Measurements from ENCODE around the gene KAT7. TPM values are rescaled to one million over a fixed set of nuclear protein-coding genes. Genes with fewer than 3 reads are reported as not detected.

The KAT7 gene
- total and polyA plus RNA-seq, 2 of the 8 experiments (the other 6 are each of a cell fraction or from before 2014, with no cell fraction given): 90.9 to 139 TPM

DNA sequence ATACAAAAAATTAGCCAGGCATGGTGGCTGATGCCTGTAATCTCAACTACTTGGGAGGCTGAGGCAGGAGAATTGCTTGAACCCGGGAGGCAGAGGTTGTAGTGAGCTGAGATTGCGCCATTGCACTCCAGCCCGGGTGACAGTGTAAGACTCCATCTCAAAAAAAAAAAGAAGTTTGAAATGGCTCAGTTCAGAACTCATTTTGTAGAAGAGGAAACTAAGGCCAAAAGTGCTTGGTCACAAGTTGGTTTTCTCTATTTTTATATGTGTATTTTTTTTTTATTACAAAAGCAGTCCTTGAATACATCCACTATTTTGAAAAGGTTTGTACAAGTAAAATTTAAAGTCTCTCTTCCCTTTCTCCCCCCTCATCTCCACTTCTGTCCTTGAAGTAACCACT, 53.9 kb downstream of the KAT7 start:
- POLR2A ChIA-PET (ENCODE audit: partially characterized antibody): interaction anchor here (0.6 kb wide), 1 partner anchor 7 kb away, joined by 3 read pairs; no protein-coding TSS in a partner anchor
- H2BK5ac ChIP-seq (ENCODE audit: low read depth, low read length): no peak overlapping the region
- no peak overlapping the region for H2BK12ac ChIP-seq (ENCODE audit: low read depth, low read length)
- no peak overlapping the region for H2AFZ ChIP-seq (ENCODE audit: low read length)
- H2BK120ac ChIP-seq (replicated peaks; ENCODE audit: low read depth, low read length): no peak overlapping the region
- H3K4me2 ChIP-seq (ENCODE audit: insufficient read depth in 1 of 2, low read depth in 2 of 2, low read length in 2 of 2): no peak overlapping the region
- H3K36me3 ChIP-seq (ENCODE audit: control insufficient read depth in 2 of 4, insufficient read depth in 4 of 4, low read length in 3 of 4): no peaks in the 10 kb centered on the region; a peak in 1 of 8 replicates
- H4K20me1 ChIP-seq (replicated peaks in 1 of 2; ENCODE audit: control insufficient read depth in 1 of 2, insufficient read depth in 2 of 2, low read length in 2 of 2): peaks cover 4 to 10% of the 10 kb centered on the region in 2 experiments
- no peaks in the 10 kb centered on the region for H3K79me2 ChIP-seq (ENCODE audit: control insufficient read depth in 1 of 2, insufficient read depth in 2 of 2, low read length in 2 of 2)
- 98% methylated on average over 3 of the region's 3 CpGs; no CpG with 5 or more reads in 1 of the 2 experiments for WGBS, 2 experiments (ENCODE audit: extremely low coverage in 1 of 2, insufficient coverage in 1 of 2, insufficient read length in 1 of 2, insufficient replicate concordance in 2 of 2, low coverage in 1 of 2, low lambda C conversion rate in 2 of 2, missing lambda C conversion rate in 1 of 2)
- no peak overlapping the region for H3K23ac ChIP-seq (ENCODE audit: insufficient read length)
- CTCF ChIA-PET (ENCODE audit: partially characterized antibody): interaction anchor here (26.5 kb wide), 1 partner anchor 149 kb away, joined by 547 read pairs; the partner anchor contains the start of gene DLX3
- no peak overlapping the region for H3K4me3 ChIP-seq (ENCODE audit: extremely low read depth in 1 of 4, insufficient read depth in 2 of 4, low read depth in 3 of 4, low read length in 4 of 4)
- H3K27me3 ChIP-seq (replicated peaks in 1 of 4; ENCODE audit: control insufficient read depth in 3 of 4, extremely low read depth in 1 of 4, insufficient read depth in 3 of 4, low read length in 3 of 4): no peaks in the 10 kb centered on the region
- H3K4me1 ChIP-seq (replicated peaks in 1 of 4; ENCODE audit: control insufficient read depth in 3 of 4, insufficient read depth in 4 of 4, low read length in 3 of 4): 0 out of 7 replicates have a peak, but pooled peaks cover 0 to 2% (median 0%) of the 10 kb centered on the region in 4 experiments
- no peak for DNase-seq (ENCODE audit: low read depth in 1 of 2, low spot score in 2 of 2)
- H3K18ac ChIP-seq (ENCODE audit: extremely low read depth, low read length): no peak overlapping the region
- H3K56ac ChIP-seq (replicated peaks; ENCODE audit: insufficient read length, low read depth, low read length): no peak overlapping the region
- no peak overlapping the region for H4K91ac ChIP-seq (replicated peaks; ENCODE audit: insufficient read length, low read length)
- no peak overlapping the region for H4K5ac ChIP-seq (ENCODE audit: insufficient read length, low read depth, low read length)
- H3K14ac ChIP-seq (ENCODE audit: insufficient read length): no peak overlapping the region
- no peaks in the 10 kb centered on the region for H3K23me2 ChIP-seq (ENCODE audit: low read depth, low read length)
- H3K4ac ChIP-seq (replicated peaks; ENCODE audit: insufficient read length, low read depth, low read length): no peak overlapping the region
- H3K9ac ChIP-seq (replicated peaks in 1 of 4; ENCODE audit: extremely low read depth in 1 of 4, low read depth in 3 of 4, low read length in 3 of 4): no peak overlapping the region
- no peaks in the 10 kb centered on the region for H3K9me3 ChIP-seq (ENCODE audit: insufficient read depth in 2 of 2, low read depth in 1 of 2, low read length in 1 of 2)
- H2BK20ac ChIP-seq (ENCODE audit: low read length): no peak overlapping the region
- no peak overlapping the region for H3K27ac ChIP-seq (ENCODE audit: low read depth, low read length)
- H4K8ac ChIP-seq (ENCODE audit: extremely low read depth, insufficient read depth, low read length): no peak overlapping the region
- no peak overlapping the region for H2AK5ac ChIP-seq (ENCODE audit: low read depth, low read length)
- no peak overlapping the region for H2BK15ac ChIP-seq (ENCODE audit: low read length)
- H3K79me1 ChIP-seq (ENCODE audit: low read depth, low read length): no peaks in the 10 kb centered on the region
- FAIRE-seq: no peak
- TF ChIP-seq CREB1 (IDR thresholded peaks at IDR 0.05): no peak
- no peak for TF ChIP-seq PHF8 (conservative IDR thresholded peaks at IDR 0.05; ENCODE audit: low read depth, low read length)
- TF ChIP-seq, protein P1, sequence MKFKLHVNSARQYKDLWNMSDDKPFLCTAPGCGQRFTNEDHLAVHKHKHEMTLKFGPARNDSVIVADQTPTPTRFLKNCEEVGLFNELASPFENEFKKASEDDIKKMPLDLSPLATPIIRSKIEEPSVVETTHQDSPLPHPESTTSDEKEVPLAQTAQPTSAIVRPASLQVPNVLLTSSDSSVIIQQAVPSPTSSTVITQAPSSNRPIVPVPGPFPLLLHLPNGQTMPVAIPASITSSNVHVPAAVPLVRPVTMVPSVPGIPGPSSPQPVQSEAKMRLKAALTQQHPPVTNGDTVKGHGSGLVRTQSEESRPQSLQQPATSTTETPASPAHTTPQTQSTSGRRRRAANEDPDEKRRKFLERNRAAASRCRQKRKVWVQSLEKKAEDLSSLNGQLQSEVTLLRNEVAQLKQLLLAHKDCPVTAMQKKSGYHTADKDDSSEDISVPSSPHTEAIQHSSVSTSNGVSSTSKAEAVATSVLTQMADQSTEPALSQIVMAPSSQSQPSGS (IDR thresholded peaks at IDR 0.05; ENCODE audit: low read length): no peak
- no peak for TF ChIP-seq YY1 (IDR thresholded peaks at IDR 0.05; ENCODE audit: low read depth, low read length)
- no peak for TF ChIP-seq SP4 (IDR thresholded peaks at IDR 0.05; ENCODE audit: low read length)
- no peak for TF ChIP-seq CBX5 (IDR thresholded peaks at IDR 0.05; ENCODE audit: low read depth, low read length)

Data from H1 (cell line).